Activated naive CD4-positive, alpha-beta T cell treated with anti-CD3 and anti-CD28 coated beads, Interleukin-2, amount 50 U/mL, for 24 hours (primary cell): ENCODE data around the gene EYS.
"Not testable (repeated sequence)": the region's sequence is repeated elsewhere in the genome, so short reads cannot be mapped to it uniquely, and the experiment has no call there.

Experiments
- H3K27ac Mint-ChIP-seq: one replicate; pipeline ENCODE4 v1.8.0; 2021; ENCODE audit warnings: mild to moderate bottlenecking, mixed read lengths
- H3K27me3 Mint-ChIP-seq: one replicate; pipeline ENCODE4 v1.8.0; 2021; ENCODE audit warnings: mixed read lengths
- H3K36me3 Mint-ChIP-seq: one replicate; pipeline ENCODE4 v1.8.0; 2021; ENCODE audit warnings: mixed read lengths
- H3K4me1 Mint-ChIP-seq: one replicate; pipeline ENCODE4 v1.8.0; 2021; ENCODE audit warnings: mixed read lengths
- H3K4me3 Mint-ChIP-seq: one replicate; pipeline ENCODE4 v1.8.0; 2021; ENCODE audit warnings: mild to moderate bottlenecking, mixed read lengths
- H3K9me3 Mint-ChIP-seq: one replicate; pipeline ENCODE4 v1.8.0; 2021; ENCODE audit warnings: mixed read lengths

The EYS gene

GRCh38 chr6:64259372-64259771 lies 1447.7 kb downstream of the EYS start:
- Mint-ChIP-seq H3K27ac (no peak overlapping the region), H3K9me3 (no peaks in the 10 kb centered on the region), H3K27me3 (no peaks in the 10 kb centered on the region), H3K36me3 (no peaks in the 10 kb centered on the region), H3K4me3 (no peak overlapping the region), H3K4me1 (no peaks in the 10 kb centered on the region)

GRCh38 chr6:64258752-64259151 lies 1448.3 kb downstream of the EYS start:
- H3K36me3 Mint-ChIP-seq: no peaks in the 10 kb centered on the region
- no peak overlapping the region for H3K27ac Mint-ChIP-seq
- H3K4me3 Mint-ChIP-seq: no peak overlapping the region
- no peaks in the 10 kb centered on the region for H3K4me1 Mint-ChIP-seq
- H3K9me3 Mint-ChIP-seq: no peaks in the 10 kb centered on the region
- H3K27me3 Mint-ChIP-seq: no peaks in the 10 kb centered on the region

DNA sequence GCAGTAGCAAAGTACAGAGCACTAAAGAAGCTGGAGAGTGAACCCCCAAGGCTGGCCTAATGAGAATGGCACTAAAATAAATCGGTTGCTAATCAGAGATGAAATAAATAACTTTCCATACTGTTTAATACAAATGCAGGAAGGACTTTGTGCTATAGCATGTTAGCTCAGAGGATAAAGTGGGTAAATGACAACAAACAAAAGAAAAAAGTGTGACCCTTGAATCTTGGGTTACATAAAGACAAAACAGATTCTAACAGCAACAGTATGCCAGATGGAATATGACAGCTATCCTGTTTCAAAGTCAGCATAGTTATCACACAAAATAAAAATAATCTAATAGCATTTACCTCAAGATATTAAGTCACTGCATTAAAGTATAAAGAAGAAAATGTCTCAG lies 1448.7 kb downstream of the EYS start:
- Mint-ChIP-seq H3K27me3 (no peaks in the 10 kb centered on the region), H3K4me3 (no peak overlapping the region), H3K27ac (no peak overlapping the region), H3K4me1 (no peaks in the 10 kb centered on the region), H3K9me3 (no peaks in the 10 kb centered on the region), H3K36me3 (no peaks in the 10 kb centered on the region)

DNA sequence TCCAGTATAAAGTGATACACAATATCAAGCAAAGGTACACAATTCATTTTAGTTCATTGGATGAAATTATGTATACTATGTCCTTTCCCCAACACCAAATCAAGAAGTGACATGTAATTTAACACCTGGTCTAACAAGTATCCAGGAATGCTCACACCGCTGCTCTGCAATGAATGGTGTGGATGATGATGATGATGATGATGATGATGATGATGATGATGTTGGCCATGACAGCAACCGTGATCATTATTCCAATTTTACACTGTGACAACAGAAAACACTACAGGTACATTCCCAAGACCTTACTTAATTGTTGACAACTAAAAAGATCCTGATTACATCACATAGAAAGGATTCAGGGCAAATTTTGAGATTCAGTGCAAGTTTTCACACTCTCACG lies 1449.4 kb downstream of the EYS start:
- no peaks in the 10 kb centered on the region for H3K9me3 Mint-ChIP-seq
- no peaks in the 10 kb centered on the region for H3K4me1 Mint-ChIP-seq
- no peak overlapping the region for H3K4me3 Mint-ChIP-seq
- H3K36me3 Mint-ChIP-seq: no peaks in the 10 kb centered on the region
- H3K27ac Mint-ChIP-seq: no peak overlapping the region
- H3K27me3 Mint-ChIP-seq: no peaks in the 10 kb centered on the region

DNA sequence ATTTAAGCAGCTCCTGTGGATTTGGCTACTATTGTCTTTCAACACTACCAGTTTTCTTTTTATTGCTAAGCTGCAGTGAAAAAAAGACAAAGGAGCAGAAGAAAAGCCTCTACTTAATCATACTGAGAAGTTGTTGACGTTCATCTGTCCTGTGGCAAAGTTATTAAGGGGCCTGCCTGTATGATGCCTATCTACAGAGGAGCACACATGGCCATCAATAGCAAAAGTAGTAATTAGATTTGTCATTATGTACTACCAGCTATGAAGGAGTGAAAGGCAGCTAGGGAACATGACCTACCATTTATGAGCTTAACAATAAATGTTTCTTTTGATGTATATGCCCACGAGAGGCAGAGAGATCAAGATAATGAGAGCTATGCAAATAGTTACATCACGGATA lies 1450.5 kb downstream of the EYS start:
- Mint-ChIP-seq H3K4me3 (no peak overlapping the region), H3K9me3 (no peaks in the 10 kb centered on the region), H3K4me1 (no peaks in the 10 kb centered on the region), H3K27ac (no peak overlapping the region), H3K27me3 (no peaks in the 10 kb centered on the region), H3K36me3 (no peaks in the 10 kb centered on the region)

GRCh38 chr6:64255000-64255399 lies 1452.0 kb downstream of the EYS start:
- no peaks in the 10 kb centered on the region for H3K27me3 Mint-ChIP-seq
- no peaks in the 10 kb centered on the region for H3K9me3 Mint-ChIP-seq
- no peak overlapping the region for H3K27ac Mint-ChIP-seq
- no peaks in the 10 kb centered on the region for H3K36me3 Mint-ChIP-seq
- no peaks in the 10 kb centered on the region for H3K4me1 Mint-ChIP-seq
- H3K4me3 Mint-ChIP-seq: no peak overlapping the region

- Mint-ChIP-seq H3K27ac (no peak overlapping the region), H3K9me3 (no peaks in the 10 kb centered on the region), H3K4me3 (no peak overlapping the region), H3K27me3 (no peaks in the 10 kb centered on the region), H3K4me1 (no peaks in the 10 kb centered on the region), H3K36me3 (no peaks in the 10 kb centered on the region)
Observed at GRCh38 chr6:64254558-64254957, 1452.5 kb downstream of the EYS start.

- no peaks in the 10 kb centered on the region for H3K36me3 Mint-ChIP-seq
- H3K4me3 Mint-ChIP-seq: no peak overlapping the region
- no peaks in the 10 kb centered on the region for H3K27me3 Mint-ChIP-seq
- no peak overlapping the region for H3K27ac Mint-ChIP-seq
- no peaks in the 10 kb centered on the region for H3K9me3 Mint-ChIP-seq
- H3K4me1 Mint-ChIP-seq: no peaks in the 10 kb centered on the region
Observed at GRCh38 chr6:64252256-64252655, 1454.8 kb downstream of the EYS start.

- Mint-ChIP-seq H3K4me3 (no peak overlapping the region), H3K27ac (no peak overlapping the region), H3K9me3 (no peaks in the 10 kb centered on the region), H3K27me3 (no peaks in the 10 kb centered on the region), H3K36me3 (no peaks in the 10 kb centered on the region), H3K4me1 (no peaks in the 10 kb centered on the region)
Observed at GRCh38 chr6:64250126-64250525, 1456.9 kb downstream of the EYS start.

GRCh38 chr6:64249115-64249514 lies 1457.9 kb downstream of the EYS start:
- Mint-ChIP-seq H3K27ac (no peak overlapping the region), H3K4me1 (no peaks in the 10 kb centered on the region), H3K36me3 (no peaks in the 10 kb centered on the region), H3K27me3 (no peaks in the 10 kb centered on the region), H3K4me3 (no peak overlapping the region), H3K9me3 (no peaks in the 10 kb centered on the region)

GRCh38 chr6:64243618-64244017 lies 1463.4 kb downstream of the EYS start:
- no peaks in the 10 kb centered on the region for H3K36me3 Mint-ChIP-seq
- no peaks in the 10 kb centered on the region for H3K9me3 Mint-ChIP-seq
- no peaks in the 10 kb centered on the region for H3K27me3 Mint-ChIP-seq
- no peak overlapping the region for H3K4me3 Mint-ChIP-seq
- no peaks in the 10 kb centered on the region for H3K4me1 Mint-ChIP-seq
- no peak overlapping the region for H3K27ac Mint-ChIP-seq

DNA sequence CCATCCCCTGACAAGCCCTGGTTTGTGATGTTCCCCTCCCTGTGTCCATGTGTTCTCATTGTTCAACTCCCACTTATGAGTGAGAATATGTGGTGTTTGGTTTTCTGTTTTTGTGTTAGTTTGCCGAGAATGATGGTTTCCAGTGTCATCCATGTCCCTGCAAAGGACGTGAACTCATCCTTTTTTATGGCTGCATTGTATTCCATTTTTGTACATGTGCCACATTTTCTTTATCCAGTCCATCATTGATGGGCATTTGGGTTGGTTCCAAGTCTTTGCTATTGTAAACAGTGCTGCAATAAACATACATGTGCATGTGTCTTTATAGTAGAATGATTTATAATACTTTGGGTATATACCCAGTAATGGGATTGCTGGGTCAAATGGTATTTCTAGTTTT lies 1468.1 kb downstream of the EYS start:
- H3K27me3 Mint-ChIP-seq, H3K9me3 Mint-ChIP-seq: not testable (repeated sequence)

DNA sequence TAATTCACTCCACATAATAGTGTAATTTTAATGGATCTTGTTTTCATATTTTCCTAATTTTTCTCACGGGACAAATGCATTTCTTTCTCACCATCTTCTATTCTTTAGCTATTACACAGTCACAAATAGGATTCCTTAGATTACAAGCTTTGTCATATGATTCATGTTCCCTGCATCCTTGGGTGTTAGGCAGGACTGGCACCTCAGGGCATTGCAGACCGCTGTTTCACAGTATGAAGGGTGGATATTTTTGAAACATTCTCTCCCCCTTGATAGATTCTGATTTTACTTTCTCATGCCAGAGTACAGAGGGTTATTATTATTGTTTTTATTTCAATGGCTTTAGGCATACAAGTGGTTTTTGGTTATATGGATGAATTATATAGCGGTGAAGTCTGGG lies 1469.0 kb downstream of the EYS start:
- no peaks in the 10 kb centered on the region for H3K36me3 Mint-ChIP-seq
- no peaks in the 10 kb centered on the region for H3K4me1 Mint-ChIP-seq
- no peak overlapping the region for H3K4me3 Mint-ChIP-seq
- no peak overlapping the region for H3K27ac Mint-ChIP-seq
- no peaks in the 10 kb centered on the region for H3K9me3 Mint-ChIP-seq
- no peaks in the 10 kb centered on the region for H3K27me3 Mint-ChIP-seq

More for the DNA sequence above, 1468.1 kb downstream of the EYS start:
- not testable (repeated sequence) for H3K4me3 Mint-ChIP-seq, H3K4me1 Mint-ChIP-seq, H3K36me3 Mint-ChIP-seq, H3K27ac Mint-ChIP-seq

DNA sequence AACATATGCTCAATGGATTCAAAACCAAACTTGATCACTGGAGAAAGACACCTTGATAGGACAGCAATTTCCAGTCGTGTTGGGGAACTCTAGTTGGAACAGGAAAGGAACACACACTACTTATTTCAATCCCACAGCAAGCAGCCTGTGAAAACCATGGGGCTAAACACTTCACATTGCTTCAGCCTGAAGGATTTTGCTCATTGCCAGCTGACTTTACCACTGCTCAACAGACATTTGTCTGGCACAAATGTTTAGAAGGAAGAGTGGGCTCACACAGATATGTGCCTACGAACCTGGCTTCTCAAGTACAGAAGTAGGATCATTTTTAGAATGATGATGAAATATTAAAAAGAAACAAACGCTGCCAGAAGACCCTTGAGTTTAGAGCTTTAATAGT lies 1473.3 kb downstream of the EYS start:
- H3K9me3 Mint-ChIP-seq: no peaks in the 10 kb centered on the region
- no peak overlapping the region for H3K27ac Mint-ChIP-seq
- H3K27me3 Mint-ChIP-seq: no peaks in the 10 kb centered on the region
- H3K4me1 Mint-ChIP-seq: no peaks in the 10 kb centered on the region
- no peaks in the 10 kb centered on the region for H3K36me3 Mint-ChIP-seq
- H3K4me3 Mint-ChIP-seq: no peak overlapping the region

DNA sequence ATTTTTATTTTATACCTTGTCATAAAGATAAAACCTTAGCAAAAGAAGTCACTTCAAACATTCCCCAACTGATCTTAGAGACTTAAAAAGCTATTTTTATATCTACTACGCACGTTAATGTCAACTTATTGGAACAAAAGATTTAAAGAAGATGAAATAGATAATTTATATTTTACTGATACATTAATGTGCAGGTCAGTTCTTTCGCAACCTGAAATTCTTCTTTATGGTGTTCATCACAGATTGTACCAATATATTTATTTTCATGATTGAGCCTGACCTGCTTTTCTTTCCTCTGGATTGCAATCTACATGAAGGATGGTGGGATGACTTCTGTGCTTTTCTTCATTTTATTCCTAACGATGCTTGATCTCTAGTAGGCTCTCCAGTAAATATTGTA lies 1475.1 kb downstream of the EYS start:
- Mint-ChIP-seq H3K36me3 (no peaks in the 10 kb centered on the region), H3K27ac (no peak overlapping the region), H3K9me3 (no peaks in the 10 kb centered on the region), H3K27me3 (no peaks in the 10 kb centered on the region), H3K4me1 (no peaks in the 10 kb centered on the region), H3K4me3 (no peak overlapping the region)

DNA sequence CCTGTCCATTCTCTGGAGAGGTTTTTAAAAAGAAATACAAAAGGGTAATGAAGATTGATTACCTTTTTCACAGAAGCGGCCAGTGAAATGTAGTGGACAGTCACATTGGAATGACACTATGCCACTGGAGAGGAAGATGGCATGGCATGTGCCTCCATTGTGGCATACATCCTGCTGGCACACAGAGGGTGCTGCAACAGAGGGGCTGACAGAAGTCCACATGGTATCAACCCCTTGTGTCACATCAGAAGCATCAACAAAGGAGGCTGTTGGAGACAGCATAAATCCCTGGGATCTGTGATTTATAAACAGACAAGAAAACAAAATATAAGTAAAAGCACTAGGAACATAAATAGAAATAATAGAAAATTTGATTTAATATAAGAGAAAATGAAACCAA lies 1476.5 kb downstream of the EYS start:
- Mint-ChIP-seq H3K36me3 (no peaks in the 10 kb centered on the region), H3K4me3 (no peak overlapping the region), H3K9me3 (no peaks in the 10 kb centered on the region), H3K27ac (peak overlapping the region; percentile 12), H3K27me3 (no peaks in the 10 kb centered on the region), H3K4me1 (no peaks in the 10 kb centered on the region)

DNA sequence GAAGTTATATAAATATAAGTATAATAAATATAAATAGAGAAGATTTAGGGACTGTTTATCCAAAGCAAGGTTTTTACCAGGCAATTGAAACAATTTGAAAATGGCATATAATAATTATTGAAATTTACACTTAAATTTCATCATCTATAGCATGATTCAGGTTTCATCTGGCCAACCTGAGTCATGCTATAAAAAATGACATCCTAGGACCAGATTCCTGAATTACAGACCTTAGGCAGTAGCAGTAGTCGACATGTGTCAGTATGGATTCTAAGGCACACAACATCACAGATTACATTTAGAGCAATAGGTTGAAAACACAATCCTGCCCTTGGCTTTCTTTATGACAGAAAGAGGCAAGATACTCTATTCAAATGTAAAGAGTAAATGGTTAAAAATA lies 1479.2 kb downstream of the EYS start:
- Mint-ChIP-seq H3K27ac (no peak overlapping the region), H3K36me3 (no peaks in the 10 kb centered on the region), H3K4me3 (no peak overlapping the region), H3K27me3 (no peaks in the 10 kb centered on the region), H3K9me3 (no peaks in the 10 kb centered on the region), H3K4me1 (no peaks in the 10 kb centered on the region)

DNA sequence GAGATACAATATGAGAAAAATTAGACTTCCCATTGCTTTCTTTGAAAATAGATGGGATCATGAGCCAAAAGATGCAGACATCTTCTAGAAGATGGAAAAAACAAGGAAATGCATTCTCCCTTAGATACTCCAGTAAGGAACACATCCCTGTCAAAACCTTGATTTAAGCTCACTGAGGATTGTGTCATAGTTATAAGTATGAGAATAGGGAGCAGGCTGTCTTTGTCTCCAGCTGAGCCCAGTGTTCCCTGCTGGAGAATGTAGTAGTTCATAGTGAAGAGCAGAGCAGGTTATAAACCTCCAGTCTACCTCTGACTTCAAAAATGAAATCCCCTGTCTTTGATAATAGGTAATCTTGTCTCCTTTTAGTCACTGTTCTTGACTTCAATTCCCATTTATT lies 1481.5 kb downstream of the EYS start:
- Mint-ChIP-seq H3K36me3 (no peaks in the 10 kb centered on the region), H3K4me3 (no peak overlapping the region), H3K4me1 (no peaks in the 10 kb centered on the region), H3K27ac (no peak overlapping the region), H3K27me3 (no peaks in the 10 kb centered on the region), H3K9me3 (no peaks in the 10 kb centered on the region)
